Mammary epithelial cell (primary cell): ENCODE results near the gene PCBP1.

Source experiments
- EZH2 ChIP-seq: IDR thresholded peaks from 2 replicates; pipeline ENCODE4 v1.6.1; 2012; ENCODE audit warnings: low read length, inconsistent platforms, borderline replicate concordance
- TF ChIP-seq, protein P1 (sequence below), 2 donors: IDR thresholded peaks in 1 of 2; conservative IDR thresholded peaks in 1 of 2; 2 replicates each; pipeline ENCODE4 v1.5.1; 2011 to 2012; ENCODE audit warnings: inconsistent platforms in 2 of 2, low read length in 2 of 2, mild to moderate bottlenecking in 2 of 2, control low read depth in 1 of 2, low read depth in 1 of 2; ENCODE audit not compliant: insufficient read depth in 1 of 2; ENCODE audit errors: extremely low read depth in 1 of 2

- TF ChIP-seq, protein P1, sequence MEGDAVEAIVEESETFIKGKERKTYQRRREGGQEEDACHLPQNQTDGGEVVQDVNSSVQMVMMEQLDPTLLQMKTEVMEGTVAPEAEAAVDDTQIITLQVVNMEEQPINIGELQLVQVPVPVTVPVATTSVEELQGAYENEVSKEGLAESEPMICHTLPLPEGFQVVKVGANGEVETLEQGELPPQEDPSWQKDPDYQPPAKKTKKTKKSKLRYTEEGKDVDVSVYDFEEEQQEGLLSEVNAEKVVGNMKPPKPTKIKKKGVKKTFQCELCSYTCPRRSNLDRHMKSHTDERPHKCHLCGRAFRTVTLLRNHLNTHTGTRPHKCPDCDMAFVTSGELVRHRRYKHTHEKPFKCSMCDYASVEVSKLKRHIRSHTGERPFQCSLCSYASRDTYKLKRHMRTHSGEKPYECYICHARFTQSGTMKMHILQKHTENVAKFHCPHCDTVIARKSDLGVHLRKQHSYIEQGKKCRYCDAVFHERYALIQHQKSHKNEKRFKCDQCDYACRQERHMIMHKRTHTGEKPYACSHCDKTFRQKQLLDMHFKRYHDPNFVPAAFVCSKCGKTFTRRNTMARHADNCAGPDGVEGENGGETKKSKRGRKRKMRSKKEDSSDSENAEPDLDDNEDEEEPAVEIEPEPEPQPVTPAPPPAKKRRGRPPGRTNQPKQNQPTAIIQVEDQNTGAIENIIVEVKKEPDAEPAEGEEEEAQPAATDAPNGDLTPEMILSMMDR (conservative IDR thresholded peaks at IDR 0.05 in 1 of 2, IDR thresholded peaks at IDR 0.05 in 1 of 2; ENCODE audit: extremely low read depth in 1 of 2, insufficient read depth in 1 of 2, low read depth in 1 of 2, low read length in 2 of 2) = no peak
- TF ChIP-seq EZH2 = no peak
These were observed 3.7 kb upstream of the PCBP1 start for GRCh38 chr2:70083344-70084156.
